Measurements from ENCODE around the gene DLGAP4.

GRCh38 chr20:36266189-36266588 lies 40.0 kb upstream of the DLGAP4 start:
- TF ChIP-seq POLR2A (IDR thresholded peaks at IDR 0.05; ENCODE audit: low read depth, low read length) (no peak), TAF1 (IDR thresholded peaks at IDR 0.05; ENCODE audit: borderline replicate concordance, low read depth, low read length) (no peak), POLR2AphosphoS5 (IDR thresholded peaks at IDR 0.05; ENCODE audit: low read depth, low read length) (no peak)
